Epidermal melanocyte (primary cell): ENCODE data around the gene FOXD2.
"Not testable (repeated sequence)": the region's sequence is repeated elsewhere in the genome, so short reads cannot be mapped to it uniquely, and the experiment has no call there.

Experiments
- DNase-seq: peaks from one replicate; pipeline ENCODE4 v3.0.0; 2011; ENCODE audit warnings: low spot score; ENCODE audit not compliant: insufficient read length

The FOXD2 gene

GRCh38 chr1:47439017-47439818 lies 1.4 kb downstream of the FOXD2 start:
- no peak for DNase-seq

GRCh38 chr1:47439819-47440598 lies 2.2 kb downstream of the FOXD2 start:
- DNase-seq, result no peak

- no peak for DNase-seq
These were observed 2.8 kb downstream of the FOXD2 start for GRCh38 chr1:47440599-47441081.

- no peak for DNase-seq
These were observed 3.7 kb downstream of the FOXD2 start for GRCh38 chr1:47441450-47442106.

GRCh38 chr1:47442202-47442601 lies 4.4 kb downstream of the FOXD2 start:
- no peak for DNase-seq

- no peak for DNase-seq
These were observed 5.1 kb downstream of the FOXD2 start for GRCh38 chr1:47442842-47443529.

GRCh38 chr1:47443530-47444296 lies 5.9 kb downstream of the FOXD2 start:
- DNase-seq, result no peak

GRCh38 chr1:47444297-47444561 lies 6.4 kb downstream of the FOXD2 start:
- no peak for DNase-seq

GRCh38 chr1:47444562-47445465 lies 7.0 kb downstream of the FOXD2 start:
- DNase-seq, result no peak

- DNase-seq, result no peak
These were observed 8.1 kb downstream of the FOXD2 start for GRCh38 chr1:47445823-47446550.

GRCh38 chr1:47448462-47449222 lies 10.8 kb downstream of the FOXD2 start:
- no peak for DNase-seq

- DNase-seq, result no peak
These were observed 12.1 kb downstream of the FOXD2 start for GRCh38 chr1:47449822-47450552.

GRCh38 chr1:47450606-47451005 lies 12.8 kb downstream of the FOXD2 start:
- no peak for DNase-seq

- DNase-seq, result no peak
These were observed 14.6 kb downstream of the FOXD2 start for GRCh38 chr1:47452426-47452825.

- DNase-seq, result not testable (repeated sequence)
These were observed 16.1 kb downstream of the FOXD2 start for GRCh38 chr1:47453910-47454309.

GRCh38 chr1:47456250-47456649 lies 18.4 kb downstream of the FOXD2 start:
- no peak for DNase-seq

- not testable (repeated sequence) for DNase-seq
These were observed 19.7 kb downstream of the FOXD2 start for GRCh38 chr1:47457547-47457946.
